Mammary epithelial cell (primary cell): ENCODE measurements around the gene TCF12.

Experiments used
- CTCF ChIP-seq, 2 donors: IDR thresholded peaks in 1 of 2; conservative IDR thresholded peaks in 1 of 2; 2 replicates each; pipeline ENCODE4 v1.5.1; 2011 to 2012; ENCODE audit warnings: inconsistent platforms in 2 of 2, low read length in 2 of 2, mild to moderate bottlenecking in 2 of 2, control low read depth in 1 of 2, low read depth in 1 of 2; ENCODE audit not compliant: insufficient read depth in 1 of 2; ENCODE audit errors: extremely low read depth in 1 of 2
- EZH2 ChIP-seq: IDR thresholded peaks from 2 replicates; pipeline ENCODE4 v1.6.1; 2012; ENCODE audit warnings: low read length, inconsistent platforms, borderline replicate concordance

GRCh38 chr15:57312318-57313133 is 394.1 kb downstream of the TCF12 start:
- TF ChIP-seq CTCF (conservative IDR thresholded peaks at IDR 0.05 in 1 of 2, IDR thresholded peaks at IDR 0.05 in 1 of 2; ENCODE audit: extremely low read depth in 1 of 2, insufficient read depth in 1 of 2, low read depth in 1 of 2, low read length in 2 of 2) (no peak), EZH2 (no peak)
